ENCODE data around the gene CROCC.

Gene CROCC

GRCh38 chr1:16986113-16986512 lies 64.4 kb downstream of the CROCC start:
- no peak overlapping the region for H3K4me3 ChIP-seq (replicated peaks in 1 of 2; ENCODE audit: low read depth in 2 of 2, low read length in 2 of 2)
- no peak for DNase-seq (ENCODE audit: low read depth in 2 of 2)
- TF ChIP-seq CTCF (IDR thresholded peaks at IDR 0.05; ENCODE audit: low read depth, low read length): no peak

GRCh38 chr1:16986560-16986959 lies 64.8 kb downstream of the CROCC start:
- no peak for TF ChIP-seq CTCF (IDR thresholded peaks at IDR 0.05; ENCODE audit: low read depth, low read length)
- no peak overlapping the region for H3K4me3 ChIP-seq (replicated peaks in 1 of 2; ENCODE audit: low read depth in 2 of 2, low read length in 2 of 2)
- DNase-seq (ENCODE audit: low read depth in 2 of 2): no peak

GRCh38 chr1:16986962-16987361 lies 65.2 kb downstream of the CROCC start:
- no peak overlapping the region for H3K4me3 ChIP-seq (replicated peaks in 1 of 2; ENCODE audit: low read depth in 2 of 2, low read length in 2 of 2)
- DNase-seq (ENCODE audit: low read depth in 2 of 2): no peak
- peak; percentile 50 for TF ChIP-seq CTCF (IDR thresholded peaks at IDR 0.05; ENCODE audit: low read depth, low read length)

GRCh38 chr1:16988210-16988609 lies 66.5 kb downstream of the CROCC start:
- no peak for TF ChIP-seq CTCF (IDR thresholded peaks at IDR 0.05; ENCODE audit: low read depth, low read length)
- DNase-seq (ENCODE audit: low read depth in 2 of 2): no peak
- no peak overlapping the region for H3K4me3 ChIP-seq (replicated peaks in 1 of 2; ENCODE audit: low read depth in 2 of 2, low read length in 2 of 2)

GRCh38 chr1:16989676-16990391 lies 68.1 kb downstream of the CROCC start:
- no peak for TF ChIP-seq CTCF (IDR thresholded peaks at IDR 0.05; ENCODE audit: low read depth, low read length)
- H3K4me3 ChIP-seq (replicated peaks in 1 of 2; ENCODE audit: low read depth in 2 of 2, low read length in 2 of 2): no peak overlapping the region
- DNase-seq (ENCODE audit: low read depth in 2 of 2): no peak

GRCh38 chr1:16991571-16991970 lies 69.8 kb downstream of the CROCC start:
- H3K4me3 ChIP-seq (replicated peaks in 1 of 2; ENCODE audit: low read depth in 2 of 2, low read length in 2 of 2): no peak overlapping the region
- no peak for DNase-seq (ENCODE audit: low read depth in 2 of 2)
- TF ChIP-seq CTCF (IDR thresholded peaks at IDR 0.05; ENCODE audit: low read depth, low read length): no peak

GRCh38 chr1:16992102-16992501 lies 70.4 kb downstream of the CROCC start:
- no peak for TF ChIP-seq CTCF (IDR thresholded peaks at IDR 0.05; ENCODE audit: low read depth, low read length)
- no peak overlapping the region for H3K4me3 ChIP-seq (replicated peaks in 1 of 2; ENCODE audit: low read depth in 2 of 2, low read length in 2 of 2)

More at GRCh38 chr1:16992102-16992501, 70.4 kb downstream of the CROCC start:
- DNase-seq (ENCODE audit: low read depth in 2 of 2): no peak

All from cardiac fibroblast (primary cell).